Activated B cell treated with CpG ODN at 0.5 μM for 24 hours (primary cell): ENCODE data around the gene BPIFB6. TPM values are rescaled to one million over a fixed set of nuclear protein-coding genes. Genes with fewer than 3 reads are reported as not detected.
"Not testable (repeated sequence)": the region's sequence is repeated elsewhere in the genome, so short reads cannot be mapped to it uniquely, and the experiment has no call there.

ENCODE experiments used
- ATAC-seq: fragments of 200-7000 bp; cut with Tn5 transposase; one replicate; pipeline ENCODE4 v1.10.0; 2021; ENCODE audit warnings: low read depth, mild to moderate bottlenecking, moderate library complexity
- CTCF ChIA-PET: fragments of 350-600 bp; sonication (Branson Sonifier 250); formaldehyde crosslinking; loops from one replicate; lab custom pipeline; 2021; ENCODE audit warnings: antibody characterized with exemption; lab: Charles Lee
- POLR2A ChIA-PET: fragments of 350-600 bp; sonication (Branson Sonifier 250); formaldehyde crosslinking; loops from one replicate; lab custom pipeline; 2021; ENCODE audit warnings: antibody characterized with exemption; lab: Charles Lee
- DNase-seq: peaks from one replicate; pipeline ENCODE4 v3.0.0; 2022
- H3K27ac Mint-ChIP-seq: one replicate; pipeline ENCODE4 v1.8.0; 2020; ENCODE audit warnings: mixed read lengths
- H3K27me3 Mint-ChIP-seq: one replicate; pipeline ENCODE4 v1.8.0; 2021; ENCODE audit warnings: mixed read lengths
- H3K36me3 Mint-ChIP-seq: one replicate; pipeline ENCODE4 v1.8.0; 2021; ENCODE audit warnings: low read depth, mixed read lengths
- H3K4me1 Mint-ChIP-seq: one replicate; pipeline ENCODE4 v1.8.0; 2021; ENCODE audit warnings: mixed read lengths
- H3K4me3 Mint-ChIP-seq: one replicate; pipeline ENCODE4 v1.8.0; 2020; ENCODE audit warnings: mild to moderate bottlenecking, mixed read lengths
- H3K9me3 Mint-ChIP-seq: one replicate; pipeline ENCODE4 v1.8.0; 2020; ENCODE audit warnings: mixed read lengths
- CTCF ChIP-seq: fragments of 200-600 bp; IDR thresholded peaks from one replicate; pipeline ENCODE4 v1.8.0; 2022; ENCODE audit warnings: antibody characterized with exemption, mild to moderate bottlenecking
- intact Hi-C: fragments of 100-400 bp; cut with micrococcal nuclease; formaldehyde crosslinking; loops from one replicate; pipeline ENCODE4 v1.15.1; 2024
- total RNA-seq: library from RNA; stranded (reverse); gene quantifications from 2 replicates; pipeline ENCODE4 v1.2.3, GENCODE V29; 2022

The BPIFB6 gene
- total RNA-seq, 1 donor from 2014 or later = not detected

- Mint-ChIP-seq H3K36me3 (peaks cover 2% of the 10 kb centered on the region), H3K4me3 (no peak overlapping the region), H3K27ac (no peak overlapping the region), H3K4me1 (no peaks in the 10 kb centered on the region), H3K27me3 (no peaks in the 10 kb centered on the region), H3K9me3 (peaks cover 6% of the 10 kb centered on the region)
- intact Hi-C loops = no loop called here
- no peak for DNase-seq
- ChIA-PET POLR2A (no interaction called here), CTCF (no interaction called here)
- ATAC-seq = no peak
- no peak for TF ChIP-seq CTCF
These were observed 11.7 kb downstream of the BPIFB6 start for GRCh38 chr20:33042983-33043730.

- CTCF ChIA-PET = no interaction called here
- H3K27ac Mint-ChIP-seq = no peak overlapping the region
- TF ChIP-seq CTCF = no peak
- no peak for DNase-seq
- peaks cover 6% of the 10 kb centered on the region for H3K9me3 Mint-ChIP-seq
- H3K4me1 Mint-ChIP-seq = no peaks in the 10 kb centered on the region
- intact Hi-C loops = no loop called here
- H3K4me3 Mint-ChIP-seq = no peak overlapping the region
- H3K36me3 Mint-ChIP-seq = peaks cover 2% of the 10 kb centered on the region
- ATAC-seq = no peak
- H3K27me3 Mint-ChIP-seq = no peaks in the 10 kb centered on the region
- POLR2A ChIA-PET = no interaction called here
These were observed 12.3 kb downstream of the BPIFB6 start for GRCh38 chr20:33043731-33044181.

GRCh38 chr20:33045129-33045721, 13.8 kb downstream of the BPIFB6 start:
- H3K36me3 Mint-ChIP-seq, H3K9me3 Mint-ChIP-seq, H3K4me3 Mint-ChIP-seq, H3K27me3 Mint-ChIP-seq, DNase-seq, CTCF ChIA-PET, H3K4me1 Mint-ChIP-seq, POLR2A ChIA-PET, intact Hi-C loops, ATAC-seq, H3K27ac Mint-ChIP-seq: not testable (repeated sequence)

- no peak for TF ChIP-seq CTCF
- H3K27ac Mint-ChIP-seq = no peak overlapping the region
- ATAC-seq = no peak
- ChIA-PET POLR2A (no interaction called here), CTCF (no interaction called here)
- no peak for DNase-seq
- H3K4me3 Mint-ChIP-seq = no peak overlapping the region
- H3K36me3 Mint-ChIP-seq = peaks cover 2% of the 10 kb centered on the region
- H3K27me3 Mint-ChIP-seq = no peaks in the 10 kb centered on the region
- H3K9me3 Mint-ChIP-seq = peaks cover 6% of the 10 kb centered on the region
- no peaks in the 10 kb centered on the region for H3K4me1 Mint-ChIP-seq
- intact Hi-C loops = no loop called here
These were observed 15.0 kb downstream of the BPIFB6 start for GRCh38 chr20:33046412-33046811.

GRCh38 chr20:33051333-33051732, 19.9 kb downstream of the BPIFB6 start:
- Mint-ChIP-seq H3K27me3 (no peaks in the 10 kb centered on the region), H3K36me3 (no peaks in the 10 kb centered on the region), H3K9me3 (peaks cover 3% of the 10 kb centered on the region), H3K27ac (no peak overlapping the region), H3K4me3 (no peak overlapping the region), H3K4me1 (no peaks in the 10 kb centered on the region)
- TF ChIP-seq CTCF = no peak
- ChIA-PET CTCF (no interaction called here), POLR2A (no interaction called here)
- intact Hi-C loops = no loop called here
- ATAC-seq (no peak), DNase-seq (no peak)
